ENCODE results near the gene FABP3.

- TF ChIP-seq EZH2phosphoT487 (IDR thresholded peaks at IDR 0.05; ENCODE audit: low read depth) (no peak), CTCF (IDR thresholded peaks at IDR 0.05; ENCODE audit: low read depth, low read length) (no peak)
Observed at GRCh38 chr1:31409946-31410858, 37.3 kb upstream of the FABP3 start.
